Tibial nerve (tissue), 4 donors: ENCODE results near the gene ZXDB. TPM values are rescaled to one million over a fixed set of nuclear protein-coding genes. Genes with fewer than 3 reads are reported as not detected.
"Not testable (repeated sequence)": the region's sequence is repeated elsewhere in the genome, so short reads cannot be mapped to it uniquely, and the experiment has no call there.

ENCODE experiments used
- DNase-seq, 2 donors: peaks; one replicate each; pipeline ENCODE4 v3.0.0-alpha.2; 2019; ENCODE audit warnings: low spot score in 2 of 2
- H3K27ac ChIP-seq, 4 donors: fragments of 200-600 bp; sonication (generic) in 3 of 4; one replicate each; pipeline ENCODE4 v1.5.1; 2017 to 2019; ENCODE audit warnings: mild to moderate bottlenecking in 1 of 4
- H3K27me3 ChIP-seq, 2 donors: fragments of 200-600 bp; sonication (generic) in 1 of 2; one replicate each; pipeline versions ENCODE4 v1.5.1 to v1.6.0; 2017 to 2019
- H3K36me3 ChIP-seq, 3 donors: fragments of 200-600 bp; sonication (generic); one replicate each; pipeline ENCODE4 v1.5.1; 2018 to 2019
- H3K4me1 ChIP-seq, 4 donors: fragments of 200-600 bp; sonication (generic) in 3 of 4; one replicate each; pipeline ENCODE4 v1.5.1; 2017 to 2019
- H3K4me3 ChIP-seq, 4 donors: fragments of 200-600 bp; sonication (generic) in 3 of 4; one replicate each; pipeline ENCODE4 v1.5.1; 2017 to 2019; ENCODE audit warnings: mild to moderate bottlenecking in 1 of 4, moderate library complexity in 1 of 4
- H3K9me3 ChIP-seq, 4 donors: fragments of 200-600 bp; sonication (generic) in 3 of 4; one replicate each; pipeline ENCODE4 v1.5.1; 2017 to 2019
- CTCF ChIP-seq, 5 experiments: fragments of 200-600 bp in 3 of 5; fragments of 450-650 bp in 2 of 5; sonication (generic) in 3 of 5; IDR thresholded peaks; one replicate each; pipeline ENCODE4 v1.5.1; 2016 to 2019; ENCODE audit warnings: antibody characterized with exemption in 5 of 5, mild to moderate bottlenecking in 3 of 5, moderate library complexity in 2 of 5
- EP300 ChIP-seq, 2 donors: sonication (generic); formaldehyde crosslinking; IDR thresholded peaks; one replicate each; pipeline ENCODE4 v1.6.1; 2017; ENCODE audit warnings: antibody characterized with exemption in 2 of 2, mild to moderate bottlenecking in 1 of 2
- POLR2A ChIP-seq, 2 donors: fragments of 450-650 bp; IDR thresholded peaks; one replicate each; pipeline ENCODE4 v1.6.1; 2017; ENCODE audit warnings: antibody characterized with exemption in 2 of 2, mild to moderate bottlenecking in 2 of 2, moderate library complexity in 2 of 2
- WGBS, 2 donors: methylation state at CpG; one replicate each; pipeline ENCODE4 v1.1.5; 2018; 5-methylcytosine and 5-hydroxymethylcytosine counted together
- total RNA-seq, 4 donors: library from RNA; depleted of rRNA; stranded (reverse); fragments of >200 nt; gene quantifications; one replicate each; pipeline ENCODE4 v1.1.0, GENCODE V29; 2016

ZXDB gene
- total RNA-seq, 4 donors from 2014 or later = 9.6 to 18.2 (median 15.1) TPM

GRCh38 chrX:57596109-57596508 is 4.3 kb downstream of the ZXDB start:
- peaks cover 0 to 35% (median 6%) of the 10 kb centered on the region in 4 donors for H3K4me1 ChIP-seq
- WGBS, 2 donors = 47 to 62% methylated on average over 3 of the region's 3 CpGs
- no peaks in the 10 kb centered on the region for H3K36me3 ChIP-seq
- no peak for DNase-seq
- no peaks in the 10 kb centered on the region for H3K27me3 ChIP-seq
- H3K4me3 ChIP-seq = peak overlapping the region in 1 of 4 donors; percentile 7
- TF ChIP-seq POLR2A (IDR thresholded peaks at IDR 0.05) (no peak), EP300 (IDR thresholded peaks at IDR 0.05) (no peak), CTCF (IDR thresholded peaks at IDR 0.05) (no peak)
- H3K9me3 ChIP-seq = no peaks in the 10 kb centered on the region
- H3K27ac ChIP-seq = peak overlapping the region in 2 of 4 donors; percentile 20 to 29

GRCh38 chrX:57596516-57596915 is 4.7 kb downstream of the ZXDB start:
- Histone ChIP-seq H3K27ac (peak overlapping the region in 1 of 4 donors; percentile 29), H3K4me3 (no peak overlapping the region), H3K36me3 (no peaks in the 10 kb centered on the region), H3K9me3 (no peaks in the 10 kb centered on the region), H3K4me1 (peaks cover 0 to 35% (median 6%) of the 10 kb centered on the region in 4 donors), H3K27me3 (no peaks in the 10 kb centered on the region)
- 55 to 56% methylated on average over 1 of the region's 1 CpG for WGBS, 2 donors
- DNase-seq = no peak
- TF ChIP-seq EP300 (IDR thresholded peaks at IDR 0.05) (no peak), POLR2A (IDR thresholded peaks at IDR 0.05) (no peak), CTCF (IDR thresholded peaks at IDR 0.05) (no peak)

DNA sequence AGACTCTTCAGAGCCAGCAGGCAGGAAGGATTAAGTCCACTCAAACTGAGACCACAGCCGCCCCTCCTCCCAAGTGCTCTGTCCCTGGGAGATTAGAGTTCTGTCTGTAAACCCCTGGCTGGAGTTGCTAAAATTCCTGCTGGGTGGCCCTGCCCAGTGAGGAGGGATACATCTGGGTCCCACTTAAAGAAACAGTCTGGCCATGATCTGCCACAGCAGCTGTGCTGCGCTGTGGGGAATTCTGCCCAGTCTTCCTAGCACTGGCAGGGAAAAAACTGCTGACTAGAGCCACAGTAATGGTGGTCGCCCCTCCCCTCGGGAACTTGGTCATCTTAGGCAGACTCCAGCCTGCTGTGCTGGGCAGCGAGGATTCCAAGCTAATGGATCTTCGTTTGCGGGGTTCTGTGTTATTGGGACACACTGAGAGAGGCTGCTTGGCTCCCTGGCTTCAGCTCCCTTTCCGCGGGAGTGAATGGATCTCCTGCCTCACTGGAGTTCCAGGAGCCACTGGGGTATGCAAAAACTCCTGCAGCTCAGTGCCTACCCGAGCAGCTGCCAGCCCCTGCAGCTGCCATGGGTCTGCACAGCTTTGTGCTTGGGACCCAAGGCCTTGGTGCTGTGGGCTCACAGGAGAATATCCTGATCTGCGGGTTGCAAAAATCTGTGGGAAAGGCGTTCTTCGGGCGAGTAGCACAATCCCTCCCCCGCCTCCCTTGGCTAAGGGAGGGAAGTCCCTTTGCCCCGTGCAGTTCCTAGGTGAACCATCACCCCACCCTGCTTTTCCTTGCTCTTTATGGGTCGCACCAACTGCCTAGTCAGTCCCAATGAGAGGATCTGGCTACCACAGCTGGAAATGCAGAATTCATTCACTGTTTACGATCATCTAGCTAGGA is 15.7 kb downstream of the ZXDB start:
- Histone ChIP-seq H3K36me3 (peaks cover 0 to 9% (median 0%) of the 10 kb centered on the region in 3 donors), H3K27me3 (no peaks in the 10 kb centered on the region), H3K9me3 (peaks cover 0 to 19% (median 0%) of the 10 kb centered on the region in 4 donors), H3K27ac (no peak overlapping the region), H3K4me3 (no peak overlapping the region), H3K4me1 (no peaks in the 10 kb centered on the region)
- no peak for TF ChIP-seq EP300 (IDR thresholded peaks at IDR 0.05)
- TF ChIP-seq CTCF (IDR thresholded peaks at IDR 0.05) = no peak
- TF ChIP-seq POLR2A (IDR thresholded peaks at IDR 0.05) = no peak
- DNase-seq = no peak
- 70 to 83% methylated on average over 3 to 18 of the region's 18 CpGs for WGBS, 2 donors

- not testable (repeated sequence) for H3K36me3 ChIP-seq
- 55 to 100% methylated on average over 1 of the region's 1 CpG for WGBS, 2 donors
- H3K9me3 ChIP-seq = peaks cover 0 to 21% (median 2%) of the 10 kb centered on the region in 4 donors
Measured at GRCh38 chrX:57613351-57613750, 21.5 kb downstream of the ZXDB start.

GRCh38 chrX:57629438-57629837 is 37.6 kb downstream of the ZXDB start:
- not testable (repeated sequence) for H3K36me3 ChIP-seq, H3K27me3 ChIP-seq, DNase-seq, H3K27ac ChIP-seq, H3K4me3 ChIP-seq, H3K4me1 ChIP-seq
- peaks cover 0 to 38% (median 7%) of the 10 kb centered on the region in 4 donors for H3K9me3 ChIP-seq
- WGBS, 2 donors = 95 to 98% methylated on average over 20 of the region's 20 CpGs

More at GRCh38 chrX:57613351-57613750, 21.5 kb downstream of the ZXDB start:
- not testable (repeated sequence) for H3K27ac ChIP-seq, H3K4me1 ChIP-seq, DNase-seq, H3K4me3 ChIP-seq, H3K27me3 ChIP-seq

- WGBS, 2 donors = 89 to 100% methylated on average over 4 of the region's 4 CpGs
- no peak for DNase-seq
- Histone ChIP-seq H3K27me3 (no peaks in the 10 kb centered on the region), H3K9me3 (peaks cover 0 to 43% (median 0%) of the 10 kb centered on the region in 4 donors), H3K27ac (no peak overlapping the region), H3K4me3 (no peak overlapping the region), H3K36me3 (peaks cover 0 to 14% (median 0%) of the 10 kb centered on the region in 3 donors), H3K4me1 (no peaks in the 10 kb centered on the region)
- TF ChIP-seq EP300 (IDR thresholded peaks at IDR 0.05) (no peak), CTCF (IDR thresholded peaks at IDR 0.05) (no peak), POLR2A (IDR thresholded peaks at IDR 0.05) (no peak)
Measured at GRCh38 chrX:57640674-57641016, 48.8 kb downstream of the ZXDB start.
